K562 (cell line): Measurements from ENCODE around the gene PHF10. TPM values are rescaled to one million over a fixed set of nuclear protein-coding genes. Genes with fewer than 3 reads are reported as not detected.
A peak's percentile ranks its signal among the peaks of the same experiment; 100 is the strongest.

Experiments used
- CHAMP1 ChIP-seq: fragments of 450-650 bp; IDR thresholded peaks from 2 replicates; pipeline ENCODE4 v1.6.1; 2016; ENCODE audit warnings: mild to moderate bottlenecking
- GABPA ChIP-seq: fragments of 200-800 bp; sonication (Bioruptor generic); conservative IDR thresholded peaks from 2 replicates; pipeline ENCODE4 v1.6.1; 2016; ENCODE audit warnings: low read depth, missing genetic modification characterization, missing compliant biosample characterization
- LARP7 ChIP-seq: fragments of 450-650 bp; IDR thresholded peaks from 2 replicates; pipeline ENCODE4 v1.6.1; 2016
- NEUROD1 ChIP-seq: fragments of 150-350 bp; IDR thresholded peaks from 2 replicates; pipeline ENCODE4 v1.6.1; 2014; ENCODE audit warnings: borderline replicate concordance, low read length, low read depth; ENCODE audit not compliant: partially characterized antibody
- NR4A1 ChIP-seq, 2 experiments: fragments of 250-450 bp in 1 of 2; fragments of 450-650 bp in 1 of 2; sonication (Bioruptor Pico) in 1 of 2; IDR thresholded peaks; 2 replicates each; pipeline versions ENCODE4 v1.4.0 to v1.6.1; 2016 to 2020; ENCODE audit warnings: mild to moderate bottlenecking in 2 of 2, missing compliant biosample characterization in 1 of 2, missing genetic modification characterization in 1 of 2, moderate library complexity in 1 of 2
- PTBP1 ChIP-seq: fragments of 200-400 bp; formaldehyde crosslinking; IDR thresholded peaks from 2 replicates; pipeline ENCODE4 v1.6.1; 2017; ENCODE audit warnings: low read depth, low read length
- RBBP5 ChIP-seq: fragments of 200-600 bp; sonication (generic); IDR thresholded peaks from 2 replicates; pipeline ENCODE4 v1.6.1; 2012; ENCODE audit warnings: borderline replicate concordance, mild to moderate bottlenecking, low read length, control low read depth, inconsistent platforms; ENCODE audit not compliant: insufficient read depth, poor library complexity, severe bottlenecking
- RERE ChIP-seq: sonication (generic); formaldehyde crosslinking; IDR thresholded peaks from 2 replicates; pipeline ENCODE4 v1.8.0; 2023; ENCODE audit warnings: missing genetic modification reagents, mild to moderate bottlenecking, borderline replicate concordance
- SMARCE1 ChIP-seq: fragments of 450-650 bp; IDR thresholded peaks from 2 replicates; pipeline ENCODE4 v1.7.1; 2016; ENCODE audit warnings: mild to moderate bottlenecking
- SPI1 ChIP-seq: IDR thresholded peaks from 2 replicates; pipeline ENCODE4 v1.6.1; 2011; ENCODE audit warnings: low read depth, low read length, control low read depth, borderline replicate concordance
- THRAP3 ChIP-seq: fragments of 450-650 bp; IDR thresholded peaks from 2 replicates; pipeline ENCODE4 v1.6.1; 2016; ENCODE audit warnings: mild to moderate bottlenecking, inconsistent platforms, borderline replicate concordance
- ZKSCAN3 ChIP-seq: fragments of 250-450 bp; sonication (Bioruptor Pico); IDR thresholded peaks from 2 replicates; pipeline ENCODE4 v1.4.0; 2020
- ZNF174 ChIP-seq: fragments of 250-450 bp; sonication (Bioruptor Pico); IDR thresholded peaks from 2 replicates; pipeline ENCODE4 v1.4.0; 2020; ENCODE audit warnings: mild to moderate bottlenecking
- polyA plus RNA-seq, 8 experiments: library from polyadenylated mRNA; depleted of rRNA in 4 of 8; stranded (reverse) in 5 of 8; unstranded in 3 of 8; fragments of >200 nt; fragmentation: Nextera tagmentation in 2 of 8; fragmentation: Illumina TruSeq in 1 of 8; extraction: Ambion mirVana in 2 of 8; extraction: Trizol in 1 of 8; gene quantifications; 2 replicates each; pipeline versions ENCODE4 v1.2.1 to v1.2.3, GENCODE V29; 2011 to 2014; ENCODE audit warnings: inconsistent platforms in 1 of 8, missing spikeins in 1 of 8
- total RNA-seq, 7 experiments: library from RNA; depleted of rRNA in 6 of 7; stranded (reverse); fragments of >200 nt in 6 of 7; fragmentation: Illumina TruSeq in 2 of 7; extraction: Trizol in 2 of 7; gene quantifications; 2 replicates each; pipeline versions ENCODE4 v1.2.1 to v1.2.3, GENCODE V29; 2011 to 2021; ENCODE audit warnings: low replicate concordance in 1 of 7

PHF10 gene
- total and polyA plus RNA-seq, 9 of the 15 experiments (the other 6 are each of a cell fraction or from before 2014, with no cell fraction given): 23.9 to 88.9 (median 46.0) TPM

DNA sequence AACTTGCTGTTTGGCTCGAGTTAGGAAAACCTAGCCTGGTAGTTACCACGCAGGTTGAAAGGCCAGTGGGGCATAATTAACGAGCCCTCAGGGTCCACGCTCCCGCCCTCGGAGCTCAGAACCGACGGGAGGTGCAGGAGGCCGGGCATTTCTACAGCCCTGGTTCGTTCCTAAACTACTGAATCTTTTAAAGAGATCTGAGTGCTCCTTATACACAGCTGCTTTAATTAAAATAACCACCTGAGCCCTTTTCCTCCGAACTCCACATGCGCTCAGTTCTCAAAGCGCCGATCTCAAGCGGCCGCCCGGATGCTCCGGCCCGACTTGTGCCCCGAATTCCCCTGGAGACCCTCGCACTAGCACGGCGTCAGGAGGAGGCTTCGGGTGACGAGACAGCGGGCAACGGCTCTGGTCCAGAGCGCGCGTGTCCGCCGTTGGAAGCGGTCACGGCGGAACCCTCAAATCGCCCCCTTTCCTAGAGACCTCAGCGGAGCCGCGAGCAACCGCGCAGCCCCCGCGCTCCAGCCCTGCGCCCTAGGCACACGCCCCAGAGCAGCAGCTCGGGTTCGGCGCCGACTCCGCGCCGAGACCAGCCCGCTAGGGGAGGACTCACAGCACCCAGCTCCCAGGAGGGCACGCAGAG is 22.9 kb downstream of the PHF10 start (continued):
- no peak for TF ChIP-seq THRAP3
- no peak for TF ChIP-seq CHAMP1
- no peak for TF ChIP-seq ZNF174 (CRISPR knock-in tag)
- TF ChIP-seq GABPA (tag): no peak
- peak; percentile 66 for TF ChIP-seq RBBP5
- TF ChIP-seq NEUROD1: no peak
- no peak for TF ChIP-seq SMARCE1
- TF ChIP-seq RERE: no peak
- no peak for TF ChIP-seq ZKSCAN3 (CRISPR knock-in tag)
- no peak for TF ChIP-seq LARP7
- 0 out of 2 replicates have a peak, but pooled peaks have one; percentile 15 for TF ChIP-seq NR4A1 (CRISPR knock-in tag; IDR thresholded peaks at IDR 0.05)
- TF ChIP-seq NR4A1 (tag; IDR thresholded peaks at IDR 0.05): no peak
- TF ChIP-seq SPI1: no peak
- no peak for TF ChIP-seq PTBP1
